ENCODE results near the gene WWOX. TPM values are rescaled to one million over a fixed set of nuclear protein-coding genes. Genes with fewer than 3 reads are reported as not detected.

WWOX gene
- total RNA-seq, 1 donor from 2014 or later = 19.2 TPM

- no peak overlapping the region for H3K27ac ChIP-seq
- no peaks in the 10 kb centered on the region for H3K4me1 ChIP-seq
- intact Hi-C loops (cut with DNase I) = no loop called here
- H3K4me3 ChIP-seq = no peak overlapping the region
- TF ChIP-seq, protein P1, sequence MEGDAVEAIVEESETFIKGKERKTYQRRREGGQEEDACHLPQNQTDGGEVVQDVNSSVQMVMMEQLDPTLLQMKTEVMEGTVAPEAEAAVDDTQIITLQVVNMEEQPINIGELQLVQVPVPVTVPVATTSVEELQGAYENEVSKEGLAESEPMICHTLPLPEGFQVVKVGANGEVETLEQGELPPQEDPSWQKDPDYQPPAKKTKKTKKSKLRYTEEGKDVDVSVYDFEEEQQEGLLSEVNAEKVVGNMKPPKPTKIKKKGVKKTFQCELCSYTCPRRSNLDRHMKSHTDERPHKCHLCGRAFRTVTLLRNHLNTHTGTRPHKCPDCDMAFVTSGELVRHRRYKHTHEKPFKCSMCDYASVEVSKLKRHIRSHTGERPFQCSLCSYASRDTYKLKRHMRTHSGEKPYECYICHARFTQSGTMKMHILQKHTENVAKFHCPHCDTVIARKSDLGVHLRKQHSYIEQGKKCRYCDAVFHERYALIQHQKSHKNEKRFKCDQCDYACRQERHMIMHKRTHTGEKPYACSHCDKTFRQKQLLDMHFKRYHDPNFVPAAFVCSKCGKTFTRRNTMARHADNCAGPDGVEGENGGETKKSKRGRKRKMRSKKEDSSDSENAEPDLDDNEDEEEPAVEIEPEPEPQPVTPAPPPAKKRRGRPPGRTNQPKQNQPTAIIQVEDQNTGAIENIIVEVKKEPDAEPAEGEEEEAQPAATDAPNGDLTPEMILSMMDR (IDR thresholded peaks at IDR 0.05) = no peak
- no peaks in the 10 kb centered on the region for H3K36me3 ChIP-seq
- ATAC-seq (no peak), DNase-seq (no peak)
- no peaks in the 10 kb centered on the region for H3K27me3 ChIP-seq (ENCODE audit: low read depth)
- no peaks in the 10 kb centered on the region for H3K9me3 ChIP-seq
Measured at GRCh38 chr16:78431004-78431670, 331.7 kb downstream of the WWOX start.

DNA sequence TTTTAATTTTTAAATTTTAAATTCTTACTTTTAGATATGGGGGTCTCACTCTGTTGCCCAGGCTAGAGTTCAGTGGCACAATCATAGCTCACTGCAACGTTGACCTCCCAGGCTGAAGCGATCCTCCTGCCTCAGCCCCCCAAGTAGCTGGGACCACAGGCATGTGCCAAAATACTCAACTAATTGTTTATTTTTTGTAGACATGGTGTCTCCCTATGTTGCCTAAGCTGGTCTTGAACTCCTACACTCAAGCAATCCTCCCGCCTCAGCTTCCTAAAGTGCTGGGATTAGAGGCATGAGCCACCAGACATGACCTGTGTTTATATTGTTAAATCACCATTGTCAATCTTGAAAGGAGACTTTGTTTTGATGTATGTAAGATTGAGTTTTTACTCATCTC is 332.2 kb downstream of the WWOX start:
- no peaks in the 10 kb centered on the region for H3K9me3 ChIP-seq
- H3K4me1 ChIP-seq = no peaks in the 10 kb centered on the region
- no peak overlapping the region for H3K4me3 ChIP-seq
- ATAC-seq = no peak
- DNase-seq = no peak
- TF ChIP-seq, protein P1 (IDR thresholded peaks at IDR 0.05) = no peak
- H3K36me3 ChIP-seq = no peaks in the 10 kb centered on the region
- no peaks in the 10 kb centered on the region for H3K27me3 ChIP-seq (ENCODE audit: low read depth)
- no peak overlapping the region for H3K27ac ChIP-seq
- intact Hi-C loops (cut with DNase I) = no loop called here

- Histone ChIP-seq H3K4me1 (no peaks in the 10 kb centered on the region), H3K9me3 (no peaks in the 10 kb centered on the region), H3K36me3 (no peaks in the 10 kb centered on the region), H3K4me3 (no peak overlapping the region), H3K27me3 (ENCODE audit: low read depth) (no peaks in the 10 kb centered on the region), H3K27ac (no peak overlapping the region)
- intact Hi-C loops (cut with DNase I) = no loop called here
- TF ChIP-seq, protein P1 (IDR thresholded peaks at IDR 0.05) = no peak
- DNase-seq (no peak), ATAC-seq (no peak)
Measured at GRCh38 chr16:78432451-78432850, 333.0 kb downstream of the WWOX start.

GRCh38 chr16:78433116-78433515 is 333.7 kb downstream of the WWOX start:
- intact Hi-C loops (cut with DNase I) = no loop called here
- Histone ChIP-seq H3K4me1 (no peaks in the 10 kb centered on the region), H3K4me3 (no peak overlapping the region), H3K27ac (no peak overlapping the region), H3K9me3 (no peaks in the 10 kb centered on the region), H3K27me3 (ENCODE audit: low read depth) (no peaks in the 10 kb centered on the region), H3K36me3 (no peaks in the 10 kb centered on the region)
- DNase-seq (no peak), ATAC-seq (no peak)
- TF ChIP-seq, protein P1 (IDR thresholded peaks at IDR 0.05) = no peak

GRCh38 chr16:78434401-78434800 is 334.9 kb downstream of the WWOX start:
- intact Hi-C loops (cut with DNase I) = no loop called here
- TF ChIP-seq, protein P1 (IDR thresholded peaks at IDR 0.05) = no peak
- no peaks in the 10 kb centered on the region for H3K36me3 ChIP-seq
- no peak for DNase-seq
- H3K4me1 ChIP-seq = no peaks in the 10 kb centered on the region
- no peaks in the 10 kb centered on the region for H3K9me3 ChIP-seq
- no peak for ATAC-seq
- H3K27ac ChIP-seq = no peak overlapping the region
- H3K4me3 ChIP-seq = no peak overlapping the region
- H3K27me3 ChIP-seq (ENCODE audit: low read depth) = no peaks in the 10 kb centered on the region

Measured in lower lobe of right lung (tissue), 2 donors.